ENCODE measurements around the gene NTM.

DNA sequence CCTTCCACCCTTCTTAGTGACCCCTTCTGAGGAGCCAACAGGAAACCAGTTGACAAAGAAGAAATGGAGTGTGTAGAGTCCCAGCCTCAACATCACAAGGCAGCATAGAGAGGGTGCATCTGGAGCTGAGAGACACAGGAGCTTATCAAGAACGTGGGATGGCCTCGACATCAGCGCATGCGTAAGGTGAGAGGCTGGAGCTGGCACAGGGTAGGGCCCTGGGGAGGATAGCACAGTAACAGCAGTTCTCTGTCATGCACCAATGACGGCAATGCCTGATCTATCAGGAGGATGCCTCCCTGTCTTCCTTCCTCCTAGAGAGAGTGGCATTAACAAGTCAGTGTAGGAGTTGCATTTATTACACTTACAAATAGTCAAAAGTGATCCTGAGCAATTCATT, 426.1 kb downstream of the NTM start:
- TF ChIP-seq EZH2 (IDR thresholded peaks at IDR 0.05) (no peak), POLR2AphosphoS5 (IDR thresholded peaks at IDR 0.05; ENCODE audit: borderline replicate concordance, low read depth, low read length) (no peak)
